H9 (cell line): Measurements from ENCODE around the gene MEIS2. TPM values are rescaled to one million over a fixed set of nuclear protein-coding genes. Genes with fewer than 3 reads are reported as not detected.

ENCODE experiments used
- DNase-seq: peaks from one replicate; pipeline ENCODE4 v3.0.0-alpha.2; 2017
- H2AFZ ChIP-seq: one replicate; pipeline ENCODE4 v1.6.1; 2013; ENCODE audit warnings: mild to moderate bottlenecking, low read length, control low read depth, moderate library complexity
- H2AK5ac ChIP-seq: 2 replicates; pipeline ENCODE4 v1.6.1; 2013; ENCODE audit warnings: low read length, control low read depth, mixed read lengths; ENCODE audit not compliant: insufficient read length
- H2BK120ac ChIP-seq: one replicate; pipeline ENCODE4 v1.6.1; 2013; ENCODE audit warnings: low read depth, mild to moderate bottlenecking, low read length, control low read depth, inconsistent platforms; ENCODE audit not compliant: poor library complexity, severe bottlenecking
- H2BK12ac ChIP-seq: 2 replicates; pipeline ENCODE4 v1.6.1; 2013; ENCODE audit warnings: low read length, control low read depth, mixed read lengths, low read depth; ENCODE audit not compliant: insufficient read length
- H2BK15ac ChIP-seq: 2 replicates; pipeline ENCODE4 v1.6.1; 2013; ENCODE audit warnings: low read depth, low read length, control low read depth
- H2BK20ac ChIP-seq: one replicate; pipeline ENCODE4 v1.6.1; 2013; ENCODE audit warnings: low read depth, mild to moderate bottlenecking, low read length, control low read depth, inconsistent platforms; ENCODE audit not compliant: poor library complexity, severe bottlenecking
- H2BK5ac ChIP-seq: 2 replicates; pipeline ENCODE4 v1.6.1; 2013; ENCODE audit warnings: low read length, control low read depth, mixed read lengths; ENCODE audit not compliant: insufficient read length
- H3K14ac ChIP-seq: 2 replicates; pipeline ENCODE4 v1.6.1; 2013; ENCODE audit warnings: low read length, control low read depth; ENCODE audit not compliant: insufficient read depth
- H3K18ac ChIP-seq: 2 replicates; pipeline ENCODE4 v1.6.1; 2013; ENCODE audit warnings: low read depth, mild to moderate bottlenecking, mixed read lengths, low read length, control low read depth; ENCODE audit not compliant: insufficient read length
- H3K23ac ChIP-seq: 2 replicates; pipeline ENCODE4 v1.6.1; 2013; ENCODE audit warnings: low read length, control low read depth, mixed read lengths, low read depth; ENCODE audit not compliant: insufficient read length
- H3K23me2 ChIP-seq: 2 replicates; pipeline ENCODE4 v1.6.1; 2013; ENCODE audit warnings: low read depth, mild to moderate bottlenecking, mixed read lengths, low read length, control low read depth; ENCODE audit not compliant: insufficient read length, poor library complexity, severe bottlenecking
- H3K27ac ChIP-seq: 2 replicates; pipeline ENCODE4 v1.5.1; 2013; ENCODE audit warnings: low read length, control low read depth, mixed read lengths, low read depth; ENCODE audit not compliant: insufficient read length
- H3K27me3 ChIP-seq: 2 replicates; pipeline ENCODE4 v1.6.1; 2013; ENCODE audit warnings: low read length, control low read depth, inconsistent platforms; ENCODE audit not compliant: insufficient read depth
- H3K4ac ChIP-seq: 2 replicates; pipeline ENCODE4 v1.6.1; 2013; ENCODE audit warnings: low read depth, mild to moderate bottlenecking, control low read depth, inconsistent platforms, low read length, moderate library complexity
- H3K4me1 ChIP-seq: 2 replicates; pipeline ENCODE4 v1.6.1; 2013; ENCODE audit warnings: low read length, control low read depth, inconsistent platforms; ENCODE audit not compliant: insufficient read depth
- H3K4me2 ChIP-seq: 2 replicates; pipeline ENCODE4 v1.6.1; 2013; ENCODE audit warnings: low read length, control low read depth, mixed read lengths; ENCODE audit not compliant: insufficient read length, insufficient read depth
- H3K56ac ChIP-seq: 2 replicates; pipeline ENCODE4 v1.6.1; 2013; ENCODE audit warnings: low read depth, mild to moderate bottlenecking, mixed read lengths, low read length, control low read depth; ENCODE audit not compliant: insufficient read length
- H3K79me1 ChIP-seq: 2 replicates; pipeline ENCODE4 v1.6.1; 2013; ENCODE audit warnings: low read depth, mild to moderate bottlenecking, moderate library complexity, low read length, control low read depth, inconsistent platforms; ENCODE audit not compliant: insufficient read depth, poor library complexity, severe bottlenecking
- H3K79me2 ChIP-seq: 2 replicates; pipeline ENCODE4 v1.6.1; 2013; ENCODE audit warnings: low read length, control low read depth, inconsistent platforms; ENCODE audit not compliant: insufficient read depth
- H3K9ac ChIP-seq: 2 replicates; pipeline ENCODE4 v1.6.1; 2013; ENCODE audit warnings: low read length, control low read depth, mixed read lengths; ENCODE audit not compliant: insufficient read length; ENCODE audit errors: extremely low read depth
- H3K9me3 ChIP-seq: one replicate; pipeline ENCODE4 v1.6.1; 2013; ENCODE audit warnings: low read depth, low read length, inconsistent platforms; ENCODE audit not compliant: control insufficient read depth
- H3T11ph ChIP-seq: one replicate; pipeline ENCODE4 v1.6.1; 2013; ENCODE audit warnings: mild to moderate bottlenecking, low read length, control low read depth, inconsistent platforms
- H4K20me1 ChIP-seq: one replicate; pipeline ENCODE4 v1.6.1; 2013; ENCODE audit not compliant: control insufficient read depth, insufficient read length, insufficient read depth
- H4K5ac ChIP-seq: 2 replicates; pipeline ENCODE4 v1.6.1; 2013; ENCODE audit warnings: low read depth, mild to moderate bottlenecking, mixed read lengths, low read length, control low read depth; ENCODE audit not compliant: insufficient read length
- H4K8ac ChIP-seq: replicated peaks from 2 replicates; pipeline ENCODE4 v1.6.1; 2013; ENCODE audit warnings: low read length, control low read depth, mixed read lengths, low read depth; ENCODE audit not compliant: insufficient read length
- H4K91ac ChIP-seq: 2 replicates; pipeline ENCODE4 v1.6.1; 2013; ENCODE audit warnings: low read depth, mild to moderate bottlenecking, moderate library complexity, mixed read lengths, low read length, control low read depth; ENCODE audit not compliant: insufficient read length
- H3K27ac Mint-ChIP-seq, 3 experiments: 2 replicates in 2 of 3; 3 replicates in 1 of 3; pipeline ENCODE4 v1.8.0; 2020 to 2021; ENCODE audit warnings: mixed read lengths in 3 of 3, mild to moderate bottlenecking in 1 of 3, moderate library complexity in 1 of 3
- H3K27me3 Mint-ChIP-seq: 2 replicates; pipeline ENCODE4 v1.8.0; 2021; ENCODE audit warnings: low read depth, mild to moderate bottlenecking, moderate library complexity, mixed read lengths
- H3K36me3 Mint-ChIP-seq, 3 experiments: 2 replicates in 2 of 3; 3 replicates in 1 of 3; pipeline ENCODE4 v1.8.0; 2020 to 2021; ENCODE audit warnings: low read depth in 3 of 3, mixed read lengths in 3 of 3; ENCODE audit not compliant: insufficient read depth in 1 of 3
- H3K4me1 Mint-ChIP-seq, 2 experiments: 2 replicates each; pipeline ENCODE4 v1.8.0; 2020; ENCODE audit warnings: mixed read lengths in 2 of 2
- H3K4me3 Mint-ChIP-seq, 2 experiments: 2 replicates in 1 of 2; 3 replicates in 1 of 2; pipeline ENCODE4 v1.8.0; 2020 to 2021; ENCODE audit warnings: mild to moderate bottlenecking in 2 of 2, mixed read lengths in 2 of 2, moderate library complexity in 1 of 2
- H3K9me3 Mint-ChIP-seq, 2 experiments: 2 replicates in 1 of 2; 3 replicates in 1 of 2; pipeline ENCODE4 v1.8.0; 2020; ENCODE audit warnings: mild to moderate bottlenecking in 2 of 2, mixed read lengths in 2 of 2, moderate library complexity in 1 of 2
- CTCF ChIP-seq: fragments of 200-600 bp; sonication (generic); conservative IDR thresholded peaks from 3 replicates; pipeline ENCODE4 v1.8.0; 2021; ENCODE audit warnings: antibody characterized with exemption, mild to moderate bottlenecking
- total RNA-seq: library from RNA; stranded (reverse); gene quantifications from 2 replicates; pipeline ENCODE4 v1.2.1, GENCODE V29; 2021

MEIS2 gene
- total RNA-seq, 1 experiment from 2014 or later, result 0.35 TPM

- no peak for TF ChIP-seq CTCF
- Mint-ChIP-seq H3K27ac (no peak overlapping the region), H3K9me3 (peaks cover 3 to 4% of the 10 kb centered on the region in 2 experiments; a peak in 4 of 5 replicates), H3K4me3 (no peak overlapping the region), H3K4me1 (peaks cover 8 to 10% of the 10 kb centered on the region in 2 experiments), H3K27me3 (no peaks in the 10 kb centered on the region), H3K36me3 (peaks cover 0 to 9% (median 2%) of the 10 kb centered on the region in 3 experiments; a peak in 3 of 7 replicates)
- no peak overlapping the region for H3K56ac ChIP-seq
- no peak overlapping the region for H3K23ac ChIP-seq
- no peak overlapping the region for H3K9ac ChIP-seq
- no peak overlapping the region for H2BK12ac ChIP-seq
- H3K79me2 ChIP-seq, result no peaks in the 10 kb centered on the region
- no peak overlapping the region for H2BK15ac ChIP-seq
- H3T11ph ChIP-seq, result no peak overlapping the region
- no peaks in the 10 kb centered on the region for H4K20me1 ChIP-seq
- no peak overlapping the region for H2AFZ ChIP-seq
- no peak overlapping the region for H3K27ac ChIP-seq
- no peak overlapping the region for H3K4me2 ChIP-seq
- H3K27me3 ChIP-seq, result no peaks in the 10 kb centered on the region
- H2BK120ac ChIP-seq, result no peak overlapping the region
- H3K4me1 ChIP-seq, result no peaks in the 10 kb centered on the region
- H3K9me3 ChIP-seq, result no peaks in the 10 kb centered on the region
- no peaks in the 10 kb centered on the region for H3K79me1 ChIP-seq
- H2BK20ac ChIP-seq, result no peak overlapping the region
- H4K8ac ChIP-seq, result no peak overlapping the region
- H4K91ac ChIP-seq, result no peak overlapping the region
- no peak overlapping the region for H2AK5ac ChIP-seq
- DNase-seq, result no peak
- no peak overlapping the region for H3K18ac ChIP-seq
- H2BK5ac ChIP-seq, result no peak overlapping the region
- H3K23me2 ChIP-seq, result no peaks in the 10 kb centered on the region
- H3K14ac ChIP-seq, result no peak overlapping the region
- no peak overlapping the region for H3K4ac ChIP-seq
- no peak overlapping the region for H4K5ac ChIP-seq
Observed at GRCh38 chr15:37020852-37021251, 79.5 kb downstream of the MEIS2 start.
